ENCODE results near the gene LCTL. TPM values are rescaled to one million over a fixed set of nuclear protein-coding genes. Genes with fewer than 3 reads are reported as not detected.
"Not testable (repeated sequence)": the region's sequence is repeated elsewhere in the genome, so short reads cannot be mapped to it uniquely, and the experiment has no call there.

The LCTL gene
- polyA plus RNA-seq, 1 of the 3 experiments (the other 2 are of a cell fraction) = 1.9 TPM

DNA sequence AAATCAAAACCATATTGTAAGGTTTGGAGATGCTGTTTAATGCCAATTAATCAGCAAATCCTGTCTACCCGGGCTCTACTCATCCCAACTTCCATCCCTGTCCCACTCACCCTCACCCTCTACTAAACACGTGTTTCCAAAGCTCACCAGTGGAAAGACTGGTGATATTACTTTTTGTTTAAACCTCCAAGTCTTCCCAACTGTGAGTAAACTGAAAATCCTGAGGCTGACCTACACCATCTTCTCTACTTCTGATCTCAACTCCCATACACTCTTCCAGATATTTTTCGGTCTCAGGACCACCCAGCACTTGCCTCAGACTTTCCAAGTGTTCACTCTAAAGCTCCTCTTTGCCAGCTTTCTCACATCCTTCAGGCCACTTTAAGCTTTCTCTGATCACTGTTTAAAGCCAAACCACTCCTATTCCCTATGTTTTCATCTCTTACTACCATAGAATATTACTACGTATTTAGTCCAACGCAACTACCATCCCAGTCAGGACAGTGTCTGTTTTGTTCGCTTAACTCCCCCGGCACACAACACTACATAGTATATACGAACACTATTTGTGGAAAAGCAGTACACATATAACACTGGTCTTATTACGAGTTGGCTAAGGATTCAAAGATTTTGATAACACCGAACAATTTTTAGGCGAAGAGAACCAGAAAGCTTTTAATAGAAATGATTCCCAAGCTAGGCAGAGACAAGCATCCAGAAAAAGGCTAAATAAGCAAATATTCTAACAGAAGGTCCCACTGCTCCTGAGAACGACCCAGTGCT lies 61.8 kb downstream of the LCTL start:
- peaks cover 82% of the 10 kb centered on the region for H3K79me2 ChIP-seq (ENCODE audit: insufficient read depth)
- H3K9me2 ChIP-seq = no peaks in the 10 kb centered on the region
- peak overlapping the region; percentile 75 for H3K4me2 ChIP-seq
- H3K4me3 ChIP-seq (ENCODE audit: low read depth in 2 of 2, low read length in 1 of 2) = peak overlapping the region; percentile 79 to 98
- H3K36me3 ChIP-seq (replicated peaks in 1 of 2; ENCODE audit: control insufficient read depth in 1 of 2, insufficient read depth in 2 of 2, low read length in 1 of 2) = peaks cover 44 to 53% of the 10 kb centered on the region in 2 experiments
- H3F3A ChIP-seq (replicated peaks; ENCODE audit: insufficient read depth) = peaks cover 41% of the 10 kb centered on the region
- H4K20me1 ChIP-seq (ENCODE audit: insufficient read depth) = peaks cover 51% of the 10 kb centered on the region
- CTCF ChIA-PET = interaction anchor here (0.6 to 1.3 kb wide), 2 partner anchors 118 to 893 kb away, joined by 3 read pairs; partner anchors contain the start of gene INTS14
- TF ChIP-seq MXI1 (IDR thresholded peaks at IDR 0.05; ENCODE audit: low read depth, low read length) (peak; percentile 85), RFX5 (IDR thresholded peaks at IDR 0.05; ENCODE audit: low read length) (no peak), TEAD4 (IDR thresholded peaks at IDR 0.05; ENCODE audit: borderline replicate concordance, insufficient read depth) (no peak)
- H3K27me3 ChIP-seq (ENCODE audit: insufficient read depth) = no peaks in the 10 kb centered on the region
- WGBS (ENCODE audit: low lambda C conversion rate) = under 1% methylated on average over 12 of the region's 12 CpGs
- H2AFZ ChIP-seq (ENCODE audit: low read depth) = no peak overlapping the region
- DNase-seq = no peak
- H3K27ac ChIP-seq (ENCODE audit: low read depth in 2 of 2, low read length in 1 of 2) = peak overlapping the region; percentile 96 to 98
- H3K9ac ChIP-seq = peak overlapping the region; percentile 96
- H3K4me1 ChIP-seq (ENCODE audit: control insufficient read depth in 1 of 2, insufficient read depth in 2 of 2, low read depth in 1 of 2, low read length in 1 of 2) = peaks cover 9 to 11% of the 10 kb centered on the region in 2 experiments; a peak in 3 of 4 replicates
- no peaks in the 10 kb centered on the region for H3K9me3 ChIP-seq
- POLR2A ChIA-PET = interaction anchor here (0.6 kb wide), 1 partner anchor 343 kb away, joined by 3 read pairs; no protein-coding TSS in a partner anchor

DNA sequence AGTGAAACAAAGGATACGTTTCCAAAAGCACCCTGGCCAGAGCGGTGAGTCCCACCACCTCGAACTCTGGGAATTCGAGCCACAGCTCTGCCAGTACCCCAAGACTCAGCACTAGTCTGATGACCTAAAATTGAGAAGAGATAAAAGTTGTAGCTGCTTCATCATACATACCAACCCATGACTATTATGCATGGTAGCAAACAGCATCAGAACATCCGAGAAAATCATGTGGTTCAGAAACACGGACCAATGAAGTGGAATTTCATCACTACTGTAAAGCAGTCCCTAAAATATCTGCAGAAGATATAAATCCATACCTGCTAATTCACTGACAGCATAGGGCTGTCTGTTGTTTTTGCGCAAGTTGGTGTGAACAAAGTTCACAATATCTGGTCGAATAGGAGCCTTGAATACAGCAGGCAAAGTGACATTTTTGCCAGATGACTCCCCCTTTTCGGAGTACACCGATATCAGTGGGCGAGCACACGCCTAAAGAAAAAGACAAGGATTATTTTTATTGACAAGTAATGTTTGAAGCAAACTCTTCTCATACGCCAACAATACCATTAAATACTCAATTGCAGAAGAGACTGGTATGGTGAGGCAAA lies 62.7 kb downstream of the LCTL start:
- peak overlapping the region; percentile 16 to 96; a peak in 2 of 4 replicates for H3K27ac ChIP-seq (ENCODE audit: low read depth in 2 of 2, low read length in 1 of 2)

DNA sequence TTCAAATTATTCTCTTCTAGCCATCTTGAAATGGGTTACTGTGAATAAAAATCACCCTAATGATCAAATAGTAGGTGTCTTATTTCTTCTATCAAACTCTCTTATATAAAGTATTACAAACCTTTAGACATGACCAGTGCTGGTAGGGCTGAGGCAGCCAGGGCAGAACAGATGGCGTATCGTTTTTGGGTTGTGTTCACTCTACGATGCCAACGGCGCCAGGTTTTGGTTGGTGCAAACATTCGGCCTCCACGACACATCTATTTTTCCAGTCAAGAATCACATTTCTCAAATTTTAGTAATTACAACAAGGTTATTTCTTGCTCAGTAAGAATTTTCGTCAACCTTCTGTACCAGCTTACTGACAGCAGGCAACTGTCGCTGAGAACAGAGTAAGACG lies 63.3 kb downstream of the LCTL start:
- 35% methylated on average over 10 of the region's 10 CpGs for WGBS (ENCODE audit: low lambda C conversion rate)
- no peak for TF ChIP-seq POLR2AphosphoS5 (IDR thresholded peaks at IDR 0.05; ENCODE audit: low read depth, low read length)
- TF ChIP-seq, protein P1, sequence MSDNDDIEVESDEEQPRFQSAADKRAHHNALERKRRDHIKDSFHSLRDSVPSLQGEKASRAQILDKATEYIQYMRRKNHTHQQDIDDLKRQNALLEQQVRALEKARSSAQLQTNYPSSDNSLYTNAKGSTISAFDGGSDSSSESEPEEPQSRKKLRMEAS (IDR thresholded peaks at IDR 0.05; ENCODE audit: low read depth) = no peak
- TF ChIP-seq, protein P2, sequence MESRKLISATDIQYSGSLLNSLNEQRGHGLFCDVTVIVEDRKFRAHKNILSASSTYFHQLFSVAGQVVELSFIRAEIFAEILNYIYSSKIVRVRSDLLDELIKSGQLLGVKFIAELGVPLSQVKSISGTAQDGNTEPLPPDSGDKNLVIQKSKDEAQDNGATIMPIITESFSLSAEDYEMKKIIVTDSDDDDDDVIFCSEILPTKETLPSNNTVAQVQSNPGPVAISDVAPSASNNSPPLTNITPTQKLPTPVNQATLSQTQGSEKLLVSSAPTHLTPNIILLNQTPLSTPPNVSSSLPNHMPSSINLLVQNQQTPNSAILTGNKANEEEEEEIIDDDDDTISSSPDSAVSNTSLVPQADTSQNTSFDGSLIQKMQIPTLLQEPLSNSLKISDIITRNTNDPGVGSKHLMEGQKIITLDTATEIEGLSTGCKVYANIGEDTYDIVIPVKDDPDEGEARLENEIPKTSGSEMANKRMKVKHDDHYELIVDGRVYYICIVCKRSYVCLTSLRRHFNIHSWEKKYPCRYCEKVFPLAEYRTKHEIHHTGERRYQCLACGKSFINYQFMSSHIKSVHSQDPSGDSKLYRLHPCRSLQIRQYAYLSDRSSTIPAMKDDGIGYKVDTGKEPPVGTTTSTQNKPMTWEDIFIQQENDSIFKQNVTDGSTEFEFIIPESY (IDR thresholded peaks at IDR 0.05; ENCODE audit: borderline replicate concordance, low read depth) = no peak
- TF ChIP-seq RFX5 (IDR thresholded peaks at IDR 0.05; ENCODE audit: low read length) = no peak
- TF ChIP-seq, protein P3, sequence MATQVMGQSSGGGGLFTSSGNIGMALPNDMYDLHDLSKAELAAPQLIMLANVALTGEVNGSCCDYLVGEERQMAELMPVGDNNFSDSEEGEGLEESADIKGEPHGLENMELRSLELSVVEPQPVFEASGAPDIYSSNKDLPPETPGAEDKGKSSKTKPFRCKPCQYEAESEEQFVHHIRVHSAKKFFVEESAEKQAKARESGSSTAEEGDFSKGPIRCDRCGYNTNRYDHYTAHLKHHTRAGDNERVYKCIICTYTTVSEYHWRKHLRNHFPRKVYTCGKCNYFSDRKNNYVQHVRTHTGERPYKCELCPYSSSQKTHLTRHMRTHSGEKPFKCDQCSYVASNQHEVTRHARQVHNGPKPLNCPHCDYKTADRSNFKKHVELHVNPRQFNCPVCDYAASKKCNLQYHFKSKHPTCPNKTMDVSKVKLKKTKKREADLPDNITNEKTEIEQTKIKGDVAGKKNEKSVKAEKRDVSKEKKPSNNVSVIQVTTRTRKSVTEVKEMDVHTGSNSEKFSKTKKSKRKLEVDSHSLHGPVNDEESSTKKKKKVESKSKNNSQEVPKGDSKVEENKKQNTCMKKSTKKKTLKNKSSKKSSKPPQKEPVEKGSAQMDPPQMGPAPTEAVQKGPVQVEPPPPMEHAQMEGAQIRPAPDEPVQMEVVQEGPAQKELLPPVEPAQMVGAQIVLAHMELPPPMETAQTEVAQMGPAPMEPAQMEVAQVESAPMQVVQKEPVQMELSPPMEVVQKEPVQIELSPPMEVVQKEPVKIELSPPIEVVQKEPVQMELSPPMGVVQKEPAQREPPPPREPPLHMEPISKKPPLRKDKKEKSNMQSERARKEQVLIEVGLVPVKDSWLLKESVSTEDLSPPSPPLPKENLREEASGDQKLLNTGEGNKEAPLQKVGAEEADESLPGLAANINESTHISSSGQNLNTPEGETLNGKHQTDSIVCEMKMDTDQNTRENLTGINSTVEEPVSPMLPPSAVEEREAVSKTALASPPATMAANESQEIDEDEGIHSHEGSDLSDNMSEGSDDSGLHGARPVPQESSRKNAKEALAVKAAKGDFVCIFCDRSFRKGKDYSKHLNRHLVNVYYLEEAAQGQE (IDR thresholded peaks at IDR 0.05; ENCODE audit: low read depth, low read length) = no peak
- no peak for TF ChIP-seq RCOR1 (IDR thresholded peaks at IDR 0.05; ENCODE audit: low read length)
- TF ChIP-seq, protein P4, sequence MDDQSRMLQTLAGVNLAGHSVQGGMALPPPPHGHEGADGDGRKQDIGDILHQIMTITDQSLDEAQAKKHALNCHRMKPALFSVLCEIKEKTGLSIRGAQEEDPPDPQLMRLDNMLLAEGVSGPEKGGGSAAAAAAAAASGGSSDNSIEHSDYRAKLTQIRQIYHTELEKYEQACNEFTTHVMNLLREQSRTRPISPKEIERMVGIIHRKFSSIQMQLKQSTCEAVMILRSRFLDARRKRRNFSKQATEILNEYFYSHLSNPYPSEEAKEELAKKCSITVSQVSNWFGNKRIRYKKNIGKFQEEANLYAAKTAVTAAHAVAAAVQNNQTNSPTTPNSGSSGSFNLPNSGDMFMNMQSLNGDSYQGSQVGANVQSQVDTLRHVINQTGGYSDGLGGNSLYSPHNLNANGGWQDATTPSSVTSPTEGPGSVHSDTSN (IDR thresholded peaks at IDR 0.05) = no peak

More for the DNA sequence above, 62.7 kb downstream of the LCTL start:
- CTCF ChIA-PET = interaction anchor here (1.3 kb wide), 1 partner anchor 892 kb away, joined by 3 read pairs; the partner anchor contains the start of gene INTS14
- H3K27me3 ChIP-seq (ENCODE audit: insufficient read depth); H2AFZ ChIP-seq (ENCODE audit: low read depth); H3K9me2 ChIP-seq; H3K9me3 ChIP-seq; POLR2A ChIA-PET; DNase-seq: not testable (repeated sequence)
- Histone ChIP-seq H3K9ac (peak overlapping the region; percentile 96), H3K4me1 (ENCODE audit: control insufficient read depth in 1 of 2, insufficient read depth in 2 of 2, low read depth in 1 of 2, low read length in 1 of 2) (peaks cover 9 to 12% of the 10 kb centered on the region in 2 experiments; a peak in 3 of 4 replicates), H3K79me2 (ENCODE audit: insufficient read depth) (peaks cover 74% of the 10 kb centered on the region), H3K36me3 (replicated peaks in 1 of 2; ENCODE audit: control insufficient read depth in 1 of 2, insufficient read depth in 2 of 2, low read length in 1 of 2) (peaks cover 52 to 56% of the 10 kb centered on the region in 2 experiments), H4K20me1 (ENCODE audit: insufficient read depth) (peaks cover 59% of the 10 kb centered on the region), H3F3A (replicated peaks; ENCODE audit: insufficient read depth) (peaks cover 49% of the 10 kb centered on the region), H3K4me3 (ENCODE audit: low read depth in 2 of 2, low read length in 1 of 2) (peak overlapping the region; percentile 79 to 98), H3K4me2 (peak overlapping the region; percentile 75)
- 8% methylated on average over 13 of the region's 13 CpGs for WGBS (ENCODE audit: low lambda C conversion rate)

More for the DNA sequence above, 63.3 kb downstream of the LCTL start:
- H3K4me1 ChIP-seq (ENCODE audit: control insufficient read depth in 1 of 2, insufficient read depth in 2 of 2, low read depth in 1 of 2, low read length in 1 of 2) = peaks cover 3 to 16% of the 10 kb centered on the region in 2 experiments; a peak in 3 of 4 replicates
- H2AFZ ChIP-seq (ENCODE audit: low read depth) = no peak overlapping the region
- peaks cover 53% of the 10 kb centered on the region for H3F3A ChIP-seq (replicated peaks; ENCODE audit: insufficient read depth)
- CTCF ChIA-PET = no interaction called here
- no peak for DNase-seq
- H4K20me1 ChIP-seq (ENCODE audit: insufficient read depth) = peaks cover 63% of the 10 kb centered on the region
- H3K9me3 ChIP-seq = no peaks in the 10 kb centered on the region
- peak overlapping the region; percentile 75 for H3K4me2 ChIP-seq
- no peaks in the 10 kb centered on the region for H3K27me3 ChIP-seq (ENCODE audit: insufficient read depth)
- H3K79me2 ChIP-seq (ENCODE audit: insufficient read depth) = peaks cover 67% of the 10 kb centered on the region
- H3K27ac ChIP-seq (ENCODE audit: low read depth in 2 of 2, low read length in 1 of 2) = peak overlapping the region; percentile 22 to 96; a peak in 3 of 4 replicates
- H3K9me2 ChIP-seq = no peaks in the 10 kb centered on the region
- peaks cover 56 to 57% of the 10 kb centered on the region in 2 experiments for H3K36me3 ChIP-seq (replicated peaks in 1 of 2; ENCODE audit: control insufficient read depth in 1 of 2, insufficient read depth in 2 of 2, low read length in 1 of 2)
- POLR2A ChIA-PET = no interaction called here
- peak overlapping the region; percentile 96 for H3K9ac ChIP-seq
- H3K4me3 ChIP-seq (ENCODE audit: low read depth in 2 of 2, low read length in 1 of 2) = peak overlapping the region; percentile 79 to 98
